Nephron progenitor cell (in vitro differentiated cells): ENCODE results near the gene GALNT18.
A peak's percentile ranks its signal among the peaks of the same experiment; 100 is the strongest.

Experiments used
- DNase-seq: peaks from one replicate; pipeline ENCODE4 v3.0.0; 2021
- H3K27ac Mint-ChIP-seq: 2 replicates; pipeline ENCODE4 v1.8.0; 2021; ENCODE audit warnings: mild to moderate bottlenecking, moderate library complexity, mixed read lengths
- H3K27me3 Mint-ChIP-seq: 2 replicates; pipeline ENCODE4 v1.8.0; 2021; ENCODE audit warnings: mild to moderate bottlenecking, low read depth, mixed read lengths; ENCODE audit not compliant: poor library complexity
- H3K36me3 Mint-ChIP-seq: 2 replicates; pipeline ENCODE4 v1.8.0; 2021; ENCODE audit warnings: low read depth, mixed read lengths
- H3K4me1 Mint-ChIP-seq: 2 replicates; pipeline ENCODE4 v1.8.0; 2021; ENCODE audit warnings: mixed read lengths
- H3K4me3 Mint-ChIP-seq: 2 replicates; pipeline ENCODE4 v1.8.0; 2021; ENCODE audit warnings: mild to moderate bottlenecking, moderate library complexity, mixed read lengths
- H3K9me3 Mint-ChIP-seq: 2 replicates; pipeline ENCODE4 v1.8.0; 2021; ENCODE audit warnings: mild to moderate bottlenecking, moderate library complexity, mixed read lengths
- TF ChIP-seq, protein P1 (sequence below): fragments of 200-600 bp; sonication (generic); IDR thresholded peaks from 2 replicates; pipeline ENCODE4 v1.5.0; 2021; ENCODE audit warnings: antibody characterized with exemption

Gene GALNT18

DNA sequence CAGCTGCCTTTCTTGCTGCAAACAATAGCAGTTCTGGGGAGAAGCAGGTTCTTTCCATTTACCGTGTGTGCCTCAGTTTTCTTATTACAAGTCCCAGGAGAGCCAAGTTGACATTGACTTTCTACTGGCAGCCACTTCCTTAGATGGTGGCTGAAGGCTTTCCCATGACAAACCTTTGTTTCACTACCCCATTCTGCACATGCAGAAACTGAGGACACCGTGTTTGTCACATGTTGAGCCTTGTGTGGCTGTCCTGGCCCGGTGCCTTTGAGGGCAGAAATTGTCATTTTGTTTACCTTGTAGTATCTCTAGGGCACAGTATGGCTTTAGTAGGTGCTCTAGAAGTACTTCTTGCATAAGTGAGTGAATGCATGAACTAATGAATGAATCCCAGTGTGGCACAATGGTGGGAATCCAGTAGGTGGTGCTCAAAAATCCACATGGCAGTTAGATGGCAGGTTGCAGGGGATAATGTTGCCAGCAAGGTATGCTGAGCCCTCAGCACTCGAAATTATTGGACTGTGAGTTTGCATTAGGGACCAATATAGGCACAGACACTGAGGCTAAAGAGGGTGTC is 370.3 kb downstream of the GALNT18 start:
- DNase-seq, result no peak
- Mint-ChIP-seq H3K27me3 (peaks cover 34% of the 10 kb centered on the region), H3K4me1 (no peaks in the 10 kb centered on the region), H3K27ac (peak overlapping the region; percentile 37), H3K9me3 (peaks cover 16% of the 10 kb centered on the region), H3K36me3 (peaks cover 8% of the 10 kb centered on the region), H3K4me3 (no peak overlapping the region)
- TF ChIP-seq, protein P1, sequence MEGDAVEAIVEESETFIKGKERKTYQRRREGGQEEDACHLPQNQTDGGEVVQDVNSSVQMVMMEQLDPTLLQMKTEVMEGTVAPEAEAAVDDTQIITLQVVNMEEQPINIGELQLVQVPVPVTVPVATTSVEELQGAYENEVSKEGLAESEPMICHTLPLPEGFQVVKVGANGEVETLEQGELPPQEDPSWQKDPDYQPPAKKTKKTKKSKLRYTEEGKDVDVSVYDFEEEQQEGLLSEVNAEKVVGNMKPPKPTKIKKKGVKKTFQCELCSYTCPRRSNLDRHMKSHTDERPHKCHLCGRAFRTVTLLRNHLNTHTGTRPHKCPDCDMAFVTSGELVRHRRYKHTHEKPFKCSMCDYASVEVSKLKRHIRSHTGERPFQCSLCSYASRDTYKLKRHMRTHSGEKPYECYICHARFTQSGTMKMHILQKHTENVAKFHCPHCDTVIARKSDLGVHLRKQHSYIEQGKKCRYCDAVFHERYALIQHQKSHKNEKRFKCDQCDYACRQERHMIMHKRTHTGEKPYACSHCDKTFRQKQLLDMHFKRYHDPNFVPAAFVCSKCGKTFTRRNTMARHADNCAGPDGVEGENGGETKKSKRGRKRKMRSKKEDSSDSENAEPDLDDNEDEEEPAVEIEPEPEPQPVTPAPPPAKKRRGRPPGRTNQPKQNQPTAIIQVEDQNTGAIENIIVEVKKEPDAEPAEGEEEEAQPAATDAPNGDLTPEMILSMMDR, result no peak

DNA sequence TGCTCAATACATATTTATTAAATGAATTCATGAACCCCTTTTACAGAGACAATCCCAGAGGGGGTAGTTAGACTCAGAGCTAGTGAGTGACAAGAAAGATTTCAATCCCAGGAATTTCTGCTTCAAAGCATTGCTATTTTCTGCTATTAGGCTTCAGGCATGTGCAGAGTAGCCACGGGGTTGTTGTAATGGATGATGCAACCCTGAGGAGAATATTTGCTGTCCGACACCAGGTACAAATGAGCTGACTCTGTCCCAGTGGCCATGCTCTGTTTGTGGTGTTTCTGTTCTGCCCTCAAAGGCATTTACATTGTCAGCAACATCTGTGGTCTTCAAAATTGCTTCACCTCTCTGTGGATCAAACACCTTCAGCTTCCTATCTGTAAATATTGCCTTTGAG is 371.3 kb downstream of the GALNT18 start:
- Mint-ChIP-seq H3K36me3 (peaks cover 8% of the 10 kb centered on the region), H3K9me3 (peaks cover 23% of the 10 kb centered on the region), H3K27me3 (peaks cover 32% of the 10 kb centered on the region), H3K4me1 (no peaks in the 10 kb centered on the region), H3K27ac (no peak overlapping the region), H3K4me3 (no peak overlapping the region)
- DNase-seq, result no peak
- TF ChIP-seq, protein P1, result no peak

DNA sequence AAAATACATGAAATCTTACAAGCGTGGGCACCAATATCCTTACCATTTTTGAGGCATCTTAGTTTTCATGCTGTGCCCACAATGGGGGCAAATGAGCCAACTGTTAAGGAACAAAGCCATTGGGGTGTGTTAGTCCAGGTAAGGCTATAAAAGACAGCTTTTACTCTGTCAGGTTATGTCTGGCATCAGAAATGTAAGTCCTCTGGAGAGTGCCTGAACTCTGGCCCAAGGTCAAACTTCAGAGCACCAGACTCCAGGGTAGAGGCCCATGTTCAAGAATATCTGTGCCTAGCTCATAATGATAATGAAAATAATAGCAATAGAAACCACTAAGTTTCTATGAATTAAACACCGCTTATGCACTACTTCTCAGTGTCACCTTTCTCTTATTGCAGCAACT is 374.2 kb downstream of the GALNT18 start:
- TF ChIP-seq, protein P1, result no peak
- DNase-seq, result no peak
- Mint-ChIP-seq H3K4me3 (no peak overlapping the region), H3K27me3 (peaks cover 18% of the 10 kb centered on the region), H3K27ac (peak overlapping the region; percentile 18), H3K36me3 (peaks cover 8% of the 10 kb centered on the region), H3K9me3 (peaks cover 23% of the 10 kb centered on the region), H3K4me1 (peaks cover 19% of the 10 kb centered on the region)

DNA sequence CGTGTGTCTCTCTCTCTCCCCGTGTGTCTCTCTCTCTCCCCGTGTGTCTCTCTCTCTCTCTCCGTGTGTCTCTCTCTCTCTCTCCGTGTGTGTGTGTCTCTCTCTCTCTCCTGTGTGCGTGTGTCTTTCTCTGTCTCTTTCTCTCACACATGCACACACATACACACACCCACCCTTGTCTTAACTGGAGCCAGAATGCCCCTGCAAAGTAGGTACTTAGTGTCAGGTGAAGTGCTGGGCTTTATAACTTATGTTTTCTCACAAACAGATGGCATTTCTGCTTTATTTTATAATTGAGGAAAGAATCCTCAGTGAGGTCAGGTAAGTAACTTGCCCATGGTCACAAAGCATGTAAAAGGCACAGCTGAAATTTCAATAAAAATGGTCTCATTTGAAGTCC is 374.7 kb downstream of the GALNT18 start:
- H3K27me3 Mint-ChIP-seq, result peaks cover 19% of the 10 kb centered on the region
- TF ChIP-seq, protein P1, result no peak
- peaks cover 19% of the 10 kb centered on the region for H3K4me1 Mint-ChIP-seq
- H3K36me3 Mint-ChIP-seq, result peaks cover 8% of the 10 kb centered on the region
- H3K9me3 Mint-ChIP-seq, result peaks cover 23% of the 10 kb centered on the region
- peak overlapping the region; percentile 98 for H3K27ac Mint-ChIP-seq
- no peak overlapping the region for H3K4me3 Mint-ChIP-seq
- no peak for DNase-seq

DNA sequence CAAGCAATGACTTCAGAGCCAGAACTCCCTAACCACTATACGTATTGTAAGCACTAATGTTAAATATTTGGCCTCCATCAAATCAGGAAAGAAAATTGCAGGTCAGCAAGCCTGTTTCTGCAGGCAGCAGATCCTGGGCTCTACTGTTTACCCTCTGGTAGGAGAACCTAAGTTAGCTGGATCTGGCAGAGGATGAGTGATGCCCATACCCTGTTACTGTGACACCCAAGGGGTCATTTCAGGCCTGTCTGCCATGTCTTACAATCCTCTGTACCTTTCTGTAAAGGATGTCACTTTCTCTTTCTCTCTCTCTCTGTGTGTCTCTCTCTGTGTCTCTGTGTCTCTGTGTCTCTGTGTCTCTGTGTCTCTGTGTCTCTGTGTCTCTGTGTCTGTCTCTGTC is 375.6 kb downstream of the GALNT18 start:
- Mint-ChIP-seq H3K4me3 (no peak overlapping the region), H3K9me3 (peaks cover 23% of the 10 kb centered on the region), H3K27me3 (peaks cover 19% of the 10 kb centered on the region), H3K36me3 (peaks cover 8% of the 10 kb centered on the region), H3K27ac (peak overlapping the region; percentile 98), H3K4me1 (peaks cover 19% of the 10 kb centered on the region)
- TF ChIP-seq, protein P1, result no peak
- DNase-seq, result no peak

DNA sequence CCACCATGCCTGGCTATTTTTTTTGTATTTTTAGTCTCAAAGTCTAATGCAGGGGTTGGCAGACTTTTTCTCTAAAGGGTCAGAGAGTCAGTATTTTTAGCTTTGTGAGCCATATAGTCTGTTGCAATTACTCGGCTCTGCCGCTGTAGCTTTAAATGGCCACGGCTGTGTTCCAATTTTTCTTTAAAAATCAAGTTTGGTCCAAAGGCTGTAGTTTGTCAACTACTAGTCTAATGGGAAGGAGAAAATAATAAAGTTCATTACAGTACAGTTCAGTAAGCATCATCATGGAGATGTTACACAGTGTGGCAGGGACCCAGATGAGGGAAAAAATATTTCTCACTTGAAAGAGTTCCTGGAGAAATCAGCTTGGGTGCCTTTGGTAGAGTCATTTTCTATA is 376.4 kb downstream of the GALNT18 start:
- TF ChIP-seq, protein P1, result no peak
- Mint-ChIP-seq H3K4me1 (peaks cover 19% of the 10 kb centered on the region), H3K9me3 (peaks cover 23% of the 10 kb centered on the region), H3K27me3 (peaks cover 19% of the 10 kb centered on the region), H3K27ac (no peak overlapping the region), H3K36me3 (peaks cover 8% of the 10 kb centered on the region), H3K4me3 (no peak overlapping the region)
- DNase-seq, result no peak
